Osteoblast (primary cell): ENCODE measurements around the gene MISP3. TPM values are rescaled to one million over a fixed set of nuclear protein-coding genes. Genes with fewer than 3 reads are reported as not detected.

Experiments used
- DNase-seq: peaks from one replicate; pipeline ENCODE4 v3.0.0; 2011; ENCODE audit warnings: low spot score, mixed read lengths; ENCODE audit not compliant: insufficient read length; ENCODE audit errors: missing footprints
- H2AFZ ChIP-seq: 2 replicates; pipeline ENCODE4 v1.6.0; 2011; ENCODE audit warnings: mild to moderate bottlenecking, low read length
- H3K27ac ChIP-seq: 2 replicates; pipeline ENCODE4 v1.5.1; 2011; ENCODE audit warnings: mild to moderate bottlenecking, low read depth, low read length, moderate library complexity
- H3K27me3 ChIP-seq: 2 replicates; pipeline ENCODE4 v1.6.0; 2012; ENCODE audit warnings: mild to moderate bottlenecking, control low read depth, inconsistent platforms, low read length, moderate library complexity; ENCODE audit not compliant: insufficient read depth
- H3K36me3 ChIP-seq: 2 replicates; pipeline ENCODE4 v1.5.1; 2011; ENCODE audit warnings: mild to moderate bottlenecking, low read length, control low read depth, moderate library complexity; ENCODE audit not compliant: insufficient read depth
- H3K4me1 ChIP-seq: 2 replicates; pipeline ENCODE4 v1.5.1; 2011; ENCODE audit warnings: mild to moderate bottlenecking, low read length, control low read depth, moderate library complexity; ENCODE audit not compliant: insufficient read depth
- H3K4me2 ChIP-seq: 2 replicates; pipeline ENCODE4 v1.6.0; 2011; ENCODE audit warnings: mild to moderate bottlenecking, low read length; ENCODE audit not compliant: insufficient read depth
- H3K4me3 ChIP-seq: fragments of 200-600 bp; sonication (generic); 3 replicates; pipeline ENCODE4 v1.5.1; 2012; ENCODE audit warnings: mild to moderate bottlenecking, low read length, inconsistent platforms; ENCODE audit not compliant: insufficient read depth
- H3K79me2 ChIP-seq: 2 replicates; pipeline ENCODE4 v1.6.0; 2012; ENCODE audit warnings: mild to moderate bottlenecking, low read length, control low read depth, inconsistent platforms; ENCODE audit not compliant: insufficient read depth
- H3K9me3 ChIP-seq: 2 replicates; pipeline ENCODE4 v1.5.1; 2011; ENCODE audit warnings: low read depth, low read length, control low read depth
- H4K20me1 ChIP-seq: 2 replicates; pipeline ENCODE4 v1.6.0; 2012; ENCODE audit warnings: mild to moderate bottlenecking, low read length, control low read depth; ENCODE audit not compliant: insufficient read depth
- CTCF ChIP-seq: IDR thresholded peaks from 2 replicates; pipeline ENCODE4 v1.5.1; 2011; ENCODE audit warnings: mild to moderate bottlenecking, low read depth, low read length, moderate library complexity; ENCODE audit errors: extremely low read depth
- total RNA-seq: library from RNA; depleted of rRNA; stranded (reverse); fragments of >200 nt; gene quantifications from 2 replicates; pipeline ENCODE4 v1.2.3, GENCODE V29; 2012

MISP3 gene
- total RNA-seq, 1 donor, result 1.1 TPM

- peaks cover 29% of the 10 kb centered on the region for H3K4me1 ChIP-seq
- no peaks in the 10 kb centered on the region for H3K9me3 ChIP-seq
- H3K27me3 ChIP-seq, result no peaks in the 10 kb centered on the region
- DNase-seq, result peak; percentile 85
- no peak overlapping the region for H3K4me2 ChIP-seq
- H3K36me3 ChIP-seq, result no peaks in the 10 kb centered on the region
- H3K27ac ChIP-seq, result no peak overlapping the region
- H3K79me2 ChIP-seq, result peaks cover 11% of the 10 kb centered on the region
- H3K4me3 ChIP-seq, result no peak overlapping the region
- no peak overlapping the region for H2AFZ ChIP-seq
- H4K20me1 ChIP-seq, result no peaks in the 10 kb centered on the region
- no peak for TF ChIP-seq CTCF
Observed at GRCh38 chr19:14078411-14078810, 5.8 kb downstream of the MISP3 start.

DNA sequence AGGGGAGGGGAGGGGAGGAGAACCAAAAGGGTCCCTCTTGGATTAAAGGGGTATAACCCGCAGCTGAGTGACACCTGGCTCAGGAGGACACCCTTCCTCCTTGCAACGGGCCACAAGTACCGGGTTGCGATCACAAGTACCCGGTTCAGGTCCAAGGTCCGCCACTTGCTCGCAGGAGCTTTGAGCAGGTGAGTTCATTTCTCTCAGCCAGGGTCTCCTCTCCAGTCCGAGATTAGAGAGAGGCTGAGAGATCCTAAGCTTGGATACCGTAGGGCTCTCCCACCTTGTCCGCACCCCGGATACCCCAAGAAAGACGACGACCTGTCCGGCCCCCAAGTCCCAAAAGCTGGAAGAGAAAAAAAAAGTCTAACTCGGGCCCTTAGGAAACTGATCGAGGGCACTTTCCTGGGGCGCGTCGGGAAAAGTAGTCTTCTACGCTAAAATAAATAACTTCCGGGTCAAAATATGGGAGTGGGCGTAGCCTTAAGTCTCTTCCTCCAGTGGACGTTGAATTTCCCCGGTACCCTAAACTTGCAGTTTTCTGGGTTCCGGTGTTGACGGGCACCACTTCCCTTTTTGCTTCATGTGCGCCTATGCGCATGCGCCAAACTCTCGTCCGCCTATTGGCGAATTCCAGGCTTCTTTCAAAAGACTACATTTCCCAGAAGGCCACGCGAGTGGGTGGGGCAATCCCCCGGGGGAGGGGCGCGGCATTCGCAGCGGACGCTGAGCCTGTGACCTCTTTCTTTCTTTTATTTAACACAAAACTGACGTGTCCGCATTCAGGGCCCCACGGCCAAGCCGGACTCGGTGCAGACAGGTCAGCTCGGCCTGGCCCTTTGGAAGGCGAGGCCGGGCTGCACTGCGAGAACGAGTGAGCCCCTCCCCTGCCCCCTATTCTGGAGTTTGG is 8.6 kb downstream of the MISP3 start:
- Histone ChIP-seq H3K4me1 (peaks cover 17% of the 10 kb centered on the region), H2AFZ (peak overlapping the region; percentile 91), H3K4me2 (peak overlapping the region; percentile 90), H3K27ac (peak overlapping the region; percentile 77), H3K4me3 (peak overlapping the region; percentile 81), H3K79me2 (peaks cover 11% of the 10 kb centered on the region), H3K9me3 (no peaks in the 10 kb centered on the region), H3K36me3 (no peaks in the 10 kb centered on the region), H3K27me3 (no peaks in the 10 kb centered on the region), H4K20me1 (no peaks in the 10 kb centered on the region)
- DNase-seq, result peak; percentile 100
- TF ChIP-seq CTCF, result no peak

- Histone ChIP-seq H3K4me2 (peak overlapping the region; percentile 90), H4K20me1 (no peaks in the 10 kb centered on the region), H3K27me3 (no peaks in the 10 kb centered on the region), H3K79me2 (peaks cover 11% of the 10 kb centered on the region), H2AFZ (peak overlapping the region; percentile 79), H3K36me3 (no peaks in the 10 kb centered on the region), H3K4me3 (peak overlapping the region; percentile 81), H3K27ac (peak overlapping the region; percentile 71), H3K4me1 (peaks cover 17% of the 10 kb centered on the region), H3K9me3 (no peaks in the 10 kb centered on the region)
- TF ChIP-seq CTCF, result no peak
- peak; percentile 96 for DNase-seq
Observed at GRCh38 chr19:14081797-14082674, 9.4 kb downstream of the MISP3 start.

DNA sequence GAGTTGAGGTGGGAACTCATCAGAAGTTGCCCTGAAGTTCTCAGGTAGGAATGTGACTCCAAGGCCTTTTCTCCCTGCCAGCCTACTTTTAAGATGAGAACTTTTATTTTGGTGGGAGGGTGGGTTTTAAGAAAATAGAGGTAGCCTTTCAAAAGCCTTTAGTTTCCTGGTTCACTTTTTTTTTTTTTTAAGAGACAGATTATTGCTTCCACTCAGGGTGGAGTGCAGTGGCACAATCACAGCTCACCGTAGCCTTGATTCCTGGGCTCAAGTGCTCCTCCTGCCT is 10.0 kb downstream of the MISP3 start:
- peaks cover 4% of the 10 kb centered on the region for H3K36me3 ChIP-seq
- H3K27ac ChIP-seq, result no peak overlapping the region
- H2AFZ ChIP-seq, result no peak overlapping the region
- H3K4me2 ChIP-seq, result peak overlapping the region; percentile 90
- H4K20me1 ChIP-seq, result no peaks in the 10 kb centered on the region
- no peaks in the 10 kb centered on the region for H3K9me3 ChIP-seq
- peaks cover 17% of the 10 kb centered on the region for H3K4me1 ChIP-seq
- H3K79me2 ChIP-seq, result peaks cover 11% of the 10 kb centered on the region
- H3K27me3 ChIP-seq, result no peaks in the 10 kb centered on the region
- peak overlapping the region; percentile 81 for H3K4me3 ChIP-seq
- DNase-seq, result no peak
- TF ChIP-seq CTCF, result no peak
